ENCODE data around the gene UGT3A1. TPM values are rescaled to one million over a fixed set of nuclear protein-coding genes. Genes with fewer than 3 reads are reported as not detected.

Gene UGT3A1
- total and polyA plus RNA-seq, 2 of the 13 experiments (the other 11 are each of a cell fraction or from before 2014, with no cell fraction given) = not detected

- Histone ChIP-seq H2AFZ (ENCODE audit: low read length) (no peak overlapping the region), H3K9ac (ENCODE audit: insufficient read depth, low read depth, low read length) (no peak overlapping the region), H3K4me1 (ENCODE audit: insufficient read depth, low read length) (no peaks in the 10 kb centered on the region), H3K4me2 (ENCODE audit: low read depth, low read length) (no peak overlapping the region), H3K79me2 (ENCODE audit: insufficient read depth, low read length) (no peaks in the 10 kb centered on the region), H3K27ac (ENCODE audit: extremely low read length, insufficient read depth, low read length) (no peak overlapping the region), H3K4me3 (replicated peaks in 1 of 3; ENCODE audit: insufficient read depth in 1 of 3, low read depth in 2 of 3, low read length in 3 of 3) (no peak overlapping the region), H3K9me3 (ENCODE audit: low read length) (no peaks in the 10 kb centered on the region), H3K36me3 (replicated peaks in 1 of 2; ENCODE audit: control insufficient read depth in 1 of 2, insufficient read depth in 2 of 2, low read length in 2 of 2) (no peaks in the 10 kb centered on the region), H4K20me1 (ENCODE audit: insufficient read depth, low read length) (no peaks in the 10 kb centered on the region), H3K27me3 (ENCODE audit: control insufficient read depth in 1 of 2, insufficient read depth in 2 of 2, low read length in 2 of 2) (no peaks in the 10 kb centered on the region; a peak in 1 of 5 replicates)
- ChIA-PET POLR2A (no interaction called here), CTCF (ENCODE audit: low intra/inter-chr PET ratio, low total read pairs) (no interaction called here)
- DNase-seq (ENCODE audit: low spot score) (no peak), FAIRE-seq (no peak), ATAC-seq (no peak)
- intact Hi-C loops (cut with micrococcal nuclease; ENCODE audit: unreplicated experiment) (no loop called here), in situ Hi-C loops (cut with HindIII; ENCODE audit: extremely low pct_ligation_motif_present, low pct_unique_long_range_greater_than_20kb) (no loop called here)
- BruUV-seq (replicated peaks) = no TSS peak
- WGBS (ENCODE audit: low lambda C conversion rate) = 29% methylated on average over 5 of the region's 8 CpGs
- TF ChIP-seq ADNP (CRISPR knock-in tag; IDR thresholded peaks at IDR 0.05) (no peak), ZNF350 (CRISPR knock-in tag; IDR thresholded peaks at IDR 0.05; ENCODE audit: borderline replicate concordance, low read depth) (no peak), ZBTB7B (CRISPR knock-in tag; IDR thresholded peaks at IDR 0.05) (no peak), HHEX (CRISPR knock-in tag; IDR thresholded peaks at IDR 0.05) (no peak), THAP11 (CRISPR knock-in tag; IDR thresholded peaks at IDR 0.05) (no peak), KLF13 (CRISPR knock-in tag; IDR thresholded peaks at IDR 0.05) (no peak), FOXP4 (CRISPR knock-in tag; IDR thresholded peaks at IDR 0.05) (no peak), ZNF784 (CRISPR knock-in tag; IDR thresholded peaks at IDR 0.05; ENCODE audit: borderline replicate concordance) (no peak), NR1H2 (CRISPR knock-in tag; IDR thresholded peaks at IDR 0.05; ENCODE audit: borderline replicate concordance, low read depth) (no peak), SUZ12 (IDR thresholded peaks at IDR 0.05; ENCODE audit: low read depth, low read length) (no peak), KLF6 (CRISPR knock-in tag; IDR thresholded peaks at IDR 0.05) (no peak), ZNF607 (CRISPR knock-in tag; IDR thresholded peaks at IDR 0.05; ENCODE audit: borderline replicate concordance) (no peak)
- TF ChIP-seq, protein P1, sequence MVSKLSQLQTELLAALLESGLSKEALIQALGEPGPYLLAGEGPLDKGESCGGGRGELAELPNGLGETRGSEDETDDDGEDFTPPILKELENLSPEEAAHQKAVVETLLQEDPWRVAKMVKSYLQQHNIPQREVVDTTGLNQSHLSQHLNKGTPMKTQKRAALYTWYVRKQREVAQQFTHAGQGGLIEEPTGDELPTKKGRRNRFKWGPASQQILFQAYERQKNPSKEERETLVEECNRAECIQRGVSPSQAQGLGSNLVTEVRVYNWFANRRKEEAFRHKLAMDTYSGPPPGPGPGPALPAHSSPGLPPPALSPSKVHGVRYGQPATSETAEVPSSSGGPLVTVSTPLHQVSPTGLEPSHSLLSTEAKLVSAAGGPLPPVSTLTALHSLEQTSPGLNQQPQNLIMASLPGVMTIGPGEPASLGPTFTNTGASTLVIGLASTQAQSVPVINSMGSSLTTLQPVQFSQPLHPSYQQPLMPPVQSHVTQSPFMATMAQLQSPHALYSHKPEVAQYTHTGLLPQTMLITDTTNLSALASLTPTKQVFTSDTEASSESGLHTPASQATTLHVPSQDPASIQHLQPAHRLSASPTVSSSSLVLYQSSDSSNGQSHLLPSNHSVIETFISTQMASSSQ (IDR thresholded peaks at IDR 0.05; ENCODE audit: low read depth) = no peak
- TF ChIP-seq, protein P1 (CRISPR knock-in tag; IDR thresholded peaks at IDR 0.05; ENCODE audit: borderline replicate concordance) = no peak
Observed at GRCh38 chr5:36027711-36028110, 36.5 kb upstream of the UGT3A1 start.
